COLO829 (cell line): ENCODE measurements around the gene HES7.

ENCODE experiments used
- DNase-seq: peaks from one replicate; pipeline ENCODE4 v3.0.0; 2012; ENCODE audit warnings: low spot score

The HES7 gene

DNA sequence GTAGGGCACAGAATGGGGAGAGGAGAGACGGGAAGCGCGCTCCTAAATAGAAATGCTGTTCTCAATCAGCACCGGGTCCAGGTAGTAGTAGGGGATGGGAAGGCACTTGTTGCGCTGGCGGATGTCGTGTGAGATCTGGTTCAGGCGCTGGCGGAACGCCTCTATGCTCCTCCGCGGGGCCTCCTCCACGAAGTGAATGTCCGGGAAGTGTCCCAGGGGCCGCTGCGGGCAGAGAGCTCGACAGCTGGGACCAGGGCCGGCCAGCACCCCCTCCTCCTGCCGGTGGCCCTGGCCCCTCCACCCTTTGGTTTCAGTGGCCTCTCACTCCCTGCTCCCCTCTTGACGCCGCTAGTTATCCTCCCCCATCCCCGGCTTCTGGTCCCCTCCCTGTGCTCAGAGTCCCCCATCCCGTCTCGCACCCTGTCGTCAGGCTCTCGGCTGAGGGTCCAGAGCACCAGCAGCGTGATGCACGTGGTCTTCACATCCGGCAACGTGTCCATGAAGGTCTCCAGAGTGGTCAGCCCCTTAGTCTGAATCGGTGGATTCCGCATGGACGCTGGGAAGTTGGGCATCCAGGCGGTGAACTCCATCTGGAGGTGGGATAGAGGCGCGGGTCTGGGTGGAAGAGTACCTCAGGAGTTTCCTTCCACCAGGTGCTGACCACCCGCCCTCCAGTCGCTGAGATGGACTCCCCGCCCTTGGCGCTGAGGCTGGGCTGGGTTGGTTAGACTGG lies 51.0 kb downstream of the HES7 start:
- DNase-seq: no peak

DNA sequence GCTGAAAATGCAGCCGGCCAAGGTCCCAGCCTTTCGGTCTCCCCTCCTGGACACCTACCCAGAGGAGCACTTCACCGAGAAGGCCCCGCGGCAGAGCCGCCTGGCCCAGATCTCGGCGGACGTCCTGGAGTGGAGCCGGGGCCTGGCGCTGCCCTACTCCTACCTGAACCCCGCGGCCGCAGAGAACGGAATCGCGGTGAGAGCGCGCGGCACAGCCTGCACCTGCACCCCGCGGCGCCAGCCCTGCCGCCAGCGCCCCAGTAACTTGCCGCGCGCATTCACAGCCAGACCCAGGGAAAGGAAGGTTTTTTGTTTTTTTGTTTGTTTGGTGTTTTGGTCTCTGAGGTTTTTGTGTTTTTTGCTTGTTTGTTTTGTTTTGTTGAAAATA lies 51.6 kb downstream of the HES7 start:
- DNase-seq: no peak

DNA sequence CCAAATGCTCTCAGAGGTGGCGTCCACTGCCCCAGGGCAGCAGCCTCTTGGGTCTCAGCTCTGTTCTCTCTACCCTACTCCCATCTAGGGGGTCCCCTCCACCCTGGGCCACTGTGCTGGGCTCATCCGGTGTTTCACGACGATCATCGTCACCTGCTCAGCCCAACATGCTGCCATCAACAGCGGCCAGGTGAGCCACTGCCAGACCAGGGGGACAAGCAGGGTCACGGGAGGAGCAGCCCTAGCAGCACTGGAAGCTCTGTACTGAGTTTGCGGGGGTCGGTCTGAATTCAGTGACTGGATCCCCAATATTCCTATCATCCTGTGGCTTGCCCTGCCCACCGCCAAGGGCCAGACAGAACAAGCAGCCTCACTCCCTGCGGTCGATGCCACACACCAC lies 52.4 kb downstream of the HES7 start:
- DNase-seq: no peak
